HG03575 (cell line): ENCODE measurements around the gene BAMBI.

ENCODE experiments used
- ATAC-seq: cut with Tn5 transposase; IDR thresholded peaks from one replicate; pipeline ENCODE4 v1.9.1; 2021; ENCODE audit not compliant: unreplicated experiment, insufficient number of reproducible peaks, low FRiP score; ENCODE audit errors: extremely low read depth

BAMBI gene

DNA sequence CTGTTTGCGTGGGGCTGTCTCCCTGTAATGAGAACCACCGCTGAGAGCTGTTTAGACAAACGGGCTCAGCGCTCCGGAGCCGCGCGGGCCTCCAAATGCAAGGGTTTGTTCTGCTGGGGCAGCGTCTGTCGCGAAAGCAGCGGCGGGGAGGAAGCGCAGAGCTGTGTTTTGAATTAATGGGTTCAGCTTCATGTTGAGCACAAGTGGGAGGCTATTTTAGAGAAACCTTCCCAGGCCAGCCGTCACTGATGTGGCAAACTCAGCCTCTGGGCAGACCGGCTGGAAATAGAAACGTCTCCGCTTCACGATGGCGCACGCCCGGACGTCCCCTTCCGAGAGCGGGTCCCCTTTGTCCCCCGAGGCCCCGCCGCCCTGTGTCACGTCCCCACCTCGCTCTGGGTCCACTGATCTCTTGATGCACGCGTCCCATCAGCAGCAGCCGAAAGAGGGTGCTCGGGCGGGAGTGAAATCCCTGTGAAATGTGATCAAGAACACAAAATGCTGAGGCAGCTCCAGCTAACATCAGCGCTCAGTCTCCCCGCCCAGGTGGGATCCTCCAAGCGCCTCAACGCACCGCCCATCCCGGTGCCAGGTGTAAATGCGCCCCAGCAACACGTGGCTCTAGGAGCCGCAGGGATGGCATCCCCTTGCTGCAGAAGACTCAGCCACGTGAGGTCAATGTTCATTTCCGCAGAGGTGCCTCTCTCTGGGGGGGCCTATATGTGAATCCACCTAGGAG lies 44.9 kb downstream of the BAMBI start:
- ATAC-seq = no peak

DNA sequence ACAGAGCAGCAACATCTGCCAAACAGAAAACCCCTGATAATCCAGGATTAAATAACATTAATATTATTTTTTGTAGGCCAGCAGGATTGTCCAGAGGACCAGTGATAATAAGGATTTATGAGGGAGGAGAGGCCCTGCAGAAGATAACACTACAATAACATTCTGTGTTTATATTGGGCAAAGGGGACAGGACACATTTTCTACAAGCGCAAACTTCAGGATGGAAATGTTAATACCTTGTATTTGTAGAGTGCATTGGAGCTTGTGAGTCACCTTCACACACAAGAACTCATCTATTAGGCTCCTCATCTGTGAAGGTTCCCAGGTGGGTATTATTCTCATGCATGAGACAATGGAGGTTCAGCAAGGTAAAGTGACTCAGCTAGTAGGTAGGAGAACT lies 51.0 kb downstream of the BAMBI start:
- ATAC-seq = no peak

DNA sequence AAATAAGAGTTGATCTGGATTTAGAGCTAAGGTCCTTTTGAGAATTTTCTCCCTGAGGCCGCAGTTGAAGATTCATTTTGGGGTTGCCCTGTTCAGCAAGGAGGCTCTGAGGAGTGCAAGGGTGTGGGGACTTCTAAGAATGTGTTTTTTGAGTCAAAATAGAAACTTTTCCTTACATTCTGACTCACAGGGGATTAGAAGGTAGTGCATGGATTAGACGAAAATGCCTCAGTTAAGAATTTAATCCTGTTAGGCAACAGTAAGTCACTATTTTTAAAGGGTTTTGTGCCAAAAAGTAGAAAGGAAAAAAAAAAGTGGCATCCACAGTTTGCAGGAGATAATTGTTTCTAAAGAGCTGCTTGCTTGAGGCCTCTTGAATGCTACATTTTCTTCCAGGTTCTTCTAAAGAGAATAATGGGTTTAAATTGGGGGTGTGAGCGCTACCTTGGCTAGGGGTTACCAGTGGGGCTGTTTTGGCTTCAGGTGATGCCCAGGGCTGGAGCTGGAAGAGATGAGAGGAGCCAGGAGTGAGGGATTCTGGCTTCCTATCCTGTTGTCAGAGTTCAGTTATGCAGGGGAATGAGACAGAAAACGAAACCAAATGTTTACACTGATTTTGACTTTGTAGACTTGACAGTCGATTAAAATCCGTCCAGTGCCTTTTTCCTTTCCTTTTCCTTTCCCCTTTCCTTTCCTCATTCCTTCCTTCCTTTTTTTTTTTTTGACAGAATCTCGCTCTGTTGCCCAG lies 52.9 kb downstream of the BAMBI start:
- no peak for ATAC-seq

DNA sequence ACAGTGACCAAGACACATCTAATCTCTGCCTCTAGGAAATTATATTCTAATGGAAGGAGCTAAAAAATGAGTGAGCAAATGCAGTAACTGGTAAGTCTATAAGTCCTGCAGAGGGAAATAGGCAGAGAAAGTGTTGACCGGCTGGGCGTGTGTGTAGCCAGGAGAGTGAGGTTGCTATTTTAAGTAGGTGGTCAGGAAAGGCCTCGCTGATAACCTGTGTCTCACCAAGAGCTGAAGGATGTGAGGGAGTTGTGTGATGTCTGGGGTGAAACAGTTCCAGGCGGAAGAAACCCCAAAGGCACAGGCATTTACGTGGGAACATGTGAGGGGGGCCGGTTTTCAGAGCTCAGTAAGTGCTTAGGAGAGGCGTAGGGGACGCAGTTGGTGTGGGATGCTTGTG lies 54.8 kb downstream of the BAMBI start:
- no peak for ATAC-seq
